T-helper 1 cell (primary cell): Measurements from ENCODE around the gene VIPR2.
"Not testable (repeated sequence)": the region's sequence is repeated elsewhere in the genome, so short reads cannot be mapped to it uniquely, and the experiment has no call there.

Experiments used
- DNase-seq, 5 donors: peaks; one replicate each; pipeline ENCODE4 v3.0.0-alpha.2; 2012 to 2020

Gene VIPR2

DNA sequence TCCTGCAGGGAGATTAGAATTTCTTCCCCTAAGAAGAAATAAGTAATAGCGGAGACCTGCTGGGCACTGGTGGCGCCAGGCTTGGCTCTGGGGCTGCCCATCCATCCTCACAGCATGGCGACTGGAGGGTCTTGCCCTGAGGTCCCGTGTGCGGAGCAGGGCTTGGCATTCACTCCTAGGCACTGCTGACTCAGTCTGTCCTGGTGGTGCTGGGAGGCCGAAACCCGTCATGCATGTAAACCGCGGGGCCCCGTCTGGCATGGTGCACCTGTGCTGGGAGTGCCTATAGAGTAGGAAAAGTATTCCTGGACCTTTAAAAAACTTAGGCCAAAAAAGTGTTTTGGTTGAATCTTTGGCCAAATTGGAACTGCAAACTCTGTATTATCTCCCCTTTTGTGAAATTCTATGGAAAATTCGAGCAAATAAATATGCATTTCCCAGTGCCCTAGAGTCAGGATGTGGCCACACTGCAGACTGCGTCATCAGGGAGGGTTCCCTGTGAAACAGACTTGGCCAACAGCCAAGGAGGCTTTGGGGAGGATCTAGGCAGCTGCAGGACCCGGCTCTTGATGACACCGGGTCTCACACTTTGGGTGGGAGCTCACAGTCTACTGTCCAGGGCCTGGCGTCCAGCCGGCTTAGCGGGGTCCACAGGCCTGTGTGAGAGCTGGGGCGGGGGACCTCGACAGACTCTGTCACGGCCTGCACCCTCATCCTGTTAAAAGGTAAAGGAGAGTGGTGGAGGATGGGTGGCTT lies 122.3 kb downstream of the VIPR2 start:
- no peak for DNase-seq

DNA sequence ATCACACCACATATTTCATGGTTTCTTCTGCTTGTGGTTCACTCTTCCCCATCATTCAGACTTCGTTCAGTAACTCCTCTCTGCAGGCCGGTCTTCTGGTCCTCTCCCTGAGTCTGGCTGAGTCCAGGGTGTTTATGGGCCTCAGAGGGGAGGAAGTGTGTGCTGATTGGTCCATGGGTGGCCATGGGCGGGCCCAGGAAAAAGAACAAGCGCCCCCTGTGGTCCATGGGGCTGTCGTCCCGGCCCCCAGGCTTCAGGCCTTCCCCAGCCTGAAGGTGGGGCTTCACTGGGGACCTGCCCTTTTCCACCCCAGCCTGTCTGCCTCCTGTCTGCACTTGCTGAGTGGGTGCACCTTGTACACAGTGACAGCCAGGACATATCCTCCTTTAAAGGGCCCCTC lies 123.7 kb downstream of the VIPR2 start:
- no peak for DNase-seq

DNA sequence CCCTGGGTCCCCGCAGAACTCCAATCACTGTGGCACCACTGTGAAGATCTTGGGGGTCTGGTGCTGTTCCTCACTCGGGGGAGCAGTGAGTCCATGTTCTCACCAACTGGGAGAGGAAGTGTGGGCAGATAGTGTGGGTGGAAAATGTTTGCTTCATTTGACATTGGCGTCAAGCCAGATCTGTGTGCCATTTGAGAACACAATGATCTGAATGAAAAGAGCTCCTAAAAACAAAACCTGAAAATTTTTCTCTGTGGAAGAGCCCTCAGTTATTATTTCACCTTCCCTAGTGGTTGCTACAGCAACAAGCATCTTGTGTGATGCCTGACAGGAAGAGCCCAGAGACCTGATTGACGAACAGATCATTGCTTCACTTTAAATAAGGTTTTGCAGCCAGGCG lies 125.6 kb downstream of the VIPR2 start:
- DNase-seq, result no peak

DNA sequence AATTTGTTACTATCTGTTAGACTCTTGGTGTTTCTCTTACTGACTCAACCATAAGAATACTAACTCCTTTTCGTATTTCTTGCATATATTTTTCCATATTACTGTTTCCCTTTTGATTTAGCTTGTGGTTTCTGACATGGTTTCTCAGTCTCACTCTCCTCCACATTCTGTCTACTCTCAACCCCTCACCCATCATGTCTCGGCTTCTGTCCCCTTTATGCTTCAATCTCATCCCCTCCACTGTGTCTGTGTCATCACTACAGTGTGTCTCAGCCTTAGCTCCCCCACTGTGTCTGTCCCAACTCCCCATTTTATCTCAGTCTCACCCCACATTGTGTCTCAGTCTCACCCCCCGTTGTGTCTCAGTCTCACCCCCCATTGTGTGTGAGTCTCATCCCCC lies 126.9 kb downstream of the VIPR2 start:
- DNase-seq, result no peak

DNA sequence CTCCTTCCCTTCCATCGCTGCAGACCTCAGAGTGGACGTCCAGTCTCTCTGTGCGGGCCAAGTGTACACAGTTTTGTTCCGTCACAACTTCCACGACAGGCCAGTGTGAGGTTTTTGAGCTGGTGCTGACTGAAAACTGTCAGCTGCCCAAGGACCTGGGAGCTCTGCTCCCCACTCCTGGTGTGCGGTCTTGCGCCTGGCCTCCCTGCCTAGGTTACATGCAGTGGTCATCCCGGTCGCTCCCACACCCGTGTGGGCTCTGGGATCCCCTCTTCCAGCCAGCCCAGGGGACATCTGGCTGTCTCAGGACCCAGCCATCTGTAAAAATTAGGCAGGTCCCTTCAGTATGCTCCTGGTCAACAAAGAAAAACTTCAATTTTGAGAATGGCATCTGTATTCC lies 127.5 kb downstream of the VIPR2 start:
- DNase-seq, result no peak

DNA sequence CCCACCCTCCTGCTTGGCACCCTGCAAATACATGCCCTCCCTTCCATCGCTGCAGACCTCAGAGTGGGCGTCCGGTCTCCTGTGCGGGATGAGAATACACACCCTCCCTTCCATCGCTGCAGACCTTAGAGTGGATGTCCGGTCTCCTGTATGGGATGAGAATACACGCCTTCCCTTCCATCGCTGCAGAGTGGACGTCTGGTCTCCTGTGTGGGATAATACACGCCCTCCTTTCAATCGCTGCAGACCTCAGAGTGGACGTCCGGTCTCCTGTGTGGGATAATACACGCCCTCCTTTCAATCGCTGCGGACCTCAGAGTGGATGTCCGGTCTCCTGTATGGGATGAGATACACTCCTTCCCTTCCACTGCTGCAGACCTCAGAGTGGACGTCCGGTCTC lies 128.1 kb downstream of the VIPR2 start:
- DNase-seq, result no peak

DNA sequence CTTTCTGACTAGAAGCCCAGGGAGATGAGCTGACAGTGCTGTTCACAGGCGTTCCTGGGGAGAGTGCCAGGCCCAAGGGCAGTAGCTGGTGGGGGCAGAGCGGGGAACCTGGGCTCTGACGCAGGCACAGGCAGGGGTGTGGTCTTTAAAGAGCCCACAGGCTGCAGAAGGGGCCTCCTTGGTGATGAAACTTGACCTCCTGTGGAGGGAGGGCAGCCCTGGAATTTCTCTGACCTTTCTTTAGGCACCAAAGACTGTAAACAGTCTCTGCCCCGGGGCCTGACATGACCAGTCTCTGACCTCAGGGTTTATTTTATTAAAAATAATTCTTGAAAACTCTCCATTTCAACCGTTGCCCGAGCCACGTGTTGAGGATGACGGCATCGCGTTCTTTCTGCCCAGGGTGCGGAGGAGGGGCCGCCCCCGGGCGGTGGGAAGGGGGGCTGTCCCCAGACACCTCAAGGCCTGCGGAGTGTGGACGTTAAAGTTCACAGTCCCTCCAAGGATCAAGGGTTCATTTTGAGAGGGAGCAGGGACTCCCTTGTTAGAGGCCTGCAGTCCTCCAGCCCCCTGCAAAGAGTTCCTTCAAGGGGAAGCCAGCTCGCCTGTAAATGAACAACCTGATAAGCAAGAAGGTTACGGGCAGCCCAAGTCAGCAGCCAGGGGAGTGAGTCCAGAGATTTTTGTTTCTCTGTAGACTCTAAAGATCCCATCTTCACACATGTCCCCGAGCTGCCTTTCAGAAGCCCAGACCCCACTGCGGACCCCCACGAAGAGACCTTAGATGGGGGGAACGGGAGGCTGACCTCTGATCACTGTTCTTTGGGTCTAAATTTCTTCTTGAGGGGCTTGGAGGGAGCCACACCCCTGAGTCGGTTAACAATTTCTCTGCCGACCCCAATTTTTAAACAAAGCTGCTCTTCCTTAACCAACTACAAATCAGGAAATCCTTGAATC lies 128.9 kb downstream of the VIPR2 start:
- no peak for DNase-seq

DNA sequence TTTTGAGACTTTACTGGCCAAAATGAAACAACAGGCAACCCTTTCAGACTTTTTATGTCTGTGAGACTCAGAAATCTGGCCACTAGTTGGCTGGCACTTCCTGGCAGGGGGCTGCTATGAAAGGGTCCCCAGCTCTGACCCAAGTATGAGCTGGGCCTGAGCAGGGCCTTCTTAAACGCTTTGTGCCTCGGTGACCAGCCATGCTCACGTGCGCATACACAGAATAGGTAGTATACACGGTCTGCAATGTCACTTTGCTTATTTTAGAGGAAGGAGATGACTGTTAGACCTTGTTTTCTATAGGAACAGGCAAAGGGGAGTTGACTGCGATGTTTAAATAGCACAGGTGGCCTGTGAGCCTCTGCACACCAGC lies 129.6 kb downstream of the VIPR2 start:
- DNase-seq, result no peak

DNA sequence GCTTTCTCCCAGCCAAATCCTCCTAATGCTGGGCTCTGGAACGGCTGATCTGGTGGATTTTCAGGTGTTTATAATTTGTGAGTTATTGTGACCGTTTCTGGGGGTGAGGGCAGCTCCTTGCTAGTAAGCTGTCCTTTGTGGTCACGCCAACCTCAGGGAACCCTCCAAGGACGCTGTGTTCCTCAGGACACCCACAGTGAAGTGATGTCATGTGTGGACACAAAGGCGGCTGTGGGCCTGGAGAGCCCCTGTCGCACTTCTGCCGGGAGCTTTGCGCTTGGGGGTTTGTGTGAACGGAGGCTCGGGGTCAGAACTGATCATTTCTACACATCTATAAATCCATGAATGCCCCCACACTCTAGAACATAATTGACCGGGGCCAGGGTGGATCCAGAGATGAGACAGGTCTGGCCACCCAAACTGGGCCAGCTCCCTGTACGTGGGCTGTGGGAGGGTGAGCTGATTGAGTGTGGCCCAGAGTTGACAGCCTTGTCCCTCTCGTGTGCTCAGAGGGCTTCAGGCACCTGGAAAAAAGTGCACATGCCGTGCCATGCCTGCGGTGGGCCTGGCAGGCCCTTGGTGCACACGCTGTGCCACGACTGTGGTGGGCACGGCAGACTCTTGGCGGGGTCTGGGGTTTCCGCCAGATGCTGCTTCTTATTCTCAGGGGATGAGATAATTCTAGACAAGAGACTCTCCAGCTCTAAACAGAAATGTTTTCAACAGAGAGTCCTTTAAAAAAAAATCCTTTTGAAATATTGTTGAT lies 130.2 kb downstream of the VIPR2 start:
- no peak for DNase-seq

DNA sequence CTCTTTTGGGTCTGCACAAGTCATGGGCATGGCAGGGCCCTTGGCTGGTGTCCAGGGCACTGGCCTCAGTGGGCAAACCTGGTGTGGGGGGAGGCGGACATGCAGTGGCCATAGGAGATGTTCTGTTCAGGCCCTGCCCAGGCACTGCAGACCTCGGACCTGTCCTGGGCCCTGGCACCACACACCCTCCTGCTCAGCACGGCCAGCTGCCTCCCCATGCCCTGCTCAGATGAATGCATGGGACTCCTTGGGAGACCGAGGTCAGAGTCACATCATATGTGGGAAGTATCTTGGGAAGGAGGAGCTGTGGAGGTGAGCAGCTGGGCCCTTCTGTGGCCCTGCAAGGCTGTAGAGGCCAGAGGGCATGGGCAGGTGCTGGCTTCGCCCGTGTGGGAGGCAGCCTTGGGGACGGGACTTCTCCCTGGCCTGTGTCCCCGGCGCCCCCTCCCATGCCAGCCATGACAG lies 130.8 kb downstream of the VIPR2 start:
- no peak for DNase-seq

DNA sequence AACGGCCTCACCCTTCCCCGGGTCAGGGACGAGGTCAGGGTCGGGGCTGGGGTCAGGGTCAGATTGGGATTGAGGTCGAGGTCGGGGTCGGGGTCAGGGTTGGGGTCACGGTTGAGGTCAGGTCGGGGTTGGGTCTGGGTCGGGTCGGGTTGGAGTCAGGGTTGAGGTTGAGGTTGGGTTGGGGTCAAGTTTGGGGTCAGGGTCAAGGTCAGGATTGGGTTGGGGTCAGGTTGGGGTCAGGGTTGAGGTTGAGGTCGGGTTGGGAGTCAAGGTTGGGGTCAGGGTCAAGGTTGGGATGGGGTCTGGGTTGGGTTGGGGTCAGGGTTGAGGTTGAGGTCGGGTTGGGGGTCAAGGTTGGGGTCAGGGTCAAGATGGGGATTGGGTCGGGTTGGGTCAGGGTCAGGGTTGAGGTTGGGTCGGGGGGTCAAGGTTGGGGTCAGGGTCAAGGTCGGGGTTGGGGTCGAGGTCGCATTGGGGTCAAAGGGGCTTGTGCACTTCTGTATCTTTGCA lies 131.4 kb downstream of the VIPR2 start:
- DNase-seq, result no peak

DNA sequence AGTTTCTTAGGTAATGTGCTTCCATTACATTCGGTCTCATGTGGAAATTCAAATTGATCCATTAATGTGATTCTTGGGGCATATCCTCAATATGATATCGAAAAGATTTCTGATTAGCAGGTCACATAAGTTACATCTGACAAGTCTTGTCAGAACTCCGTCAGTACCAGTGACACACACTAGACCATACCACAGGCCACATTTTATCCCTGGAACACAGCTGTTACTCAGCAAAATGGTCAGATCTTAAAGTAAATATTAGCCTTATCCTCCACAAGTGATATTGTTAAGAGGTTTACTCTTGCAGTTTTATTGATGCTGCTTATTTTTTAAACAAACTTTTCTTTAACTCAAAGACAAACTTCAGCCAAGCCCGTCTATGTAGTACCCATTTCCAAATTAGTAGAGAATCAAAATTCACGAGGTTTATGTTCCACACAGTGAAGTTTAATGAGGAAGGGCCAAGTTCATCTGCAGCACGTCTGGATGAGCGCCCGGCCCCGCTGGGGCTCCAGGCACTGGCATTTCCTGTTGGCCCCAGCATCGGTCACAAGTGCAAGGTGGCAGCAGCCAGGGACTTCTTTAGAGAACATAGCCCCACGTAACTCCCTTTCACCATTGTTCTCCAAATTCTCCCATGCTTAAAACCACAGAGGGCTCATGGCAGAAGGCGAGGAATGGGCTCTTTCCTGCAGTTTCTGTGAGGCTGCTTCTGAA lies 132.2 kb downstream of the VIPR2 start:
- no peak for DNase-seq

DNA sequence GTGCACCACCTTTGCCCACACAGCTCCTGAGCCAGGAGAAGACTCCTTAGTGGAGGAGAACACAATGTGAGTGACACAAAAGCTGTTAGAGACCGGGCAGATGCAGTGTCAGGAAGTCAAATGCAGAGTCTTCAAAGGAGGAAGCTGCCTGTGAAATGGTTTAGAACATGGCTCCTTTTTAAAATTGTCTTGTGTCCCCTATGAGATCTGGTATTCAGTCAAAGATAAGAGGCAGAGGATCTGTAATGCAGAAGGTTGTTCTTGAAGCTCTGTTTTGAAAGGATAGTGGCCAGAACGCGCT lies 133.0 kb downstream of the VIPR2 start:
- DNase-seq, result no peak

DNA sequence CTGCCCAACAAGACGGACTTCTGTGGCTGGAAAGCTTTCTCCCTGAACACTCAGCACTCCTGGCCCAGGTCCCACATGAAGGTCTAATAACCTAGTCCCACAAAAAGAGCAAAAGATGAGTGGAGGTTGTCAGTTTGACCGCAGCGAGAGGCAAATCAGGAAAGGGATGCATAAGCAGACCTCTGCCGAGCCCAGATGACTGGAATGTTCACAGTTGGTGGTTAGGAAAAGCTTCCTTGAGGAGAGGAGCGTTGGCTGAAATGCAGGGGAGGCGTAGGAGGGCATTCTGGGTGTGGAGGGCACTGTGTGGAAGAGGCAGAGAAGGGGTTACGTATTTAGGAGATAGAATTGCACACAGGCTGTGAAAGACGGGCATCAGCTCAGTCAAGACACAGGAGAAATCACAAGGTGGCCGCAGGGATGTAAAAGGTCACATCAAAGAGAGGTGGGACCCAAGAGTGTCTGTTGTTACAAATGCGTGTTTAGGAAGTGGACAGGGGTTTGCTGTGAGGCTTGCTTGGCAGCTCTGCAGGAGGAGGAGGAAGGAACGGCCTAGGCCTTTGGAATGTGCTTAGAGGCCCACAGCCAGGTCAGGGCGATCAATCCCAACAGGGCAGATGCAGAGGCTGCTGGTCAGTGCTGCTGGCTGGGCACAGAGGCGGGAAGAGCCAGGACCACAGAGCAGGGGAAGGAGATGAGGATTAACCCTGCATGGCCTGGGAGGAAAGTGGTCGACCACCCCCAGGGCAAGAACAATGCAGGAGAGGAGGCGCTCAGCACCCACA lies 133.5 kb downstream of the VIPR2 start:
- no peak for DNase-seq

DNA sequence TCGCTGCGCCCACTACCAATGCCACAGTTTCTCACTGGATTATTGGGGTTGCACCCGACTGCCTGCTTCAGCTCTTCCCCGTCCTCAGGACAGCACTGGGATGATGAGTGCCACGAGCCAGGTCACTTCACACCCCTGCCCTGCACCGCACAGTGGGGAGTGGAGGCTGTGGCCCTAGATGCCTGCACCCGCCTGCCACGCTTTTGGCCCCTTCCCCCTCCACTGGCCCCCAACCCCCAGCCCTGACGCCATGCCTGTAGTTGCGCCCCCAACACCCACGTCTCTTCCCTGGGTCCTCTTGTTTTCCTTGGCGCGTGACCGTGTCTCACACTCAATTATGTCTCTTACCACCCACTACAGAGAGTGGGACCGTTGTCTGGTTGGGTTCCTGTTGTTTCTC lies 134.3 kb downstream of the VIPR2 start:
- no peak for DNase-seq

DNA sequence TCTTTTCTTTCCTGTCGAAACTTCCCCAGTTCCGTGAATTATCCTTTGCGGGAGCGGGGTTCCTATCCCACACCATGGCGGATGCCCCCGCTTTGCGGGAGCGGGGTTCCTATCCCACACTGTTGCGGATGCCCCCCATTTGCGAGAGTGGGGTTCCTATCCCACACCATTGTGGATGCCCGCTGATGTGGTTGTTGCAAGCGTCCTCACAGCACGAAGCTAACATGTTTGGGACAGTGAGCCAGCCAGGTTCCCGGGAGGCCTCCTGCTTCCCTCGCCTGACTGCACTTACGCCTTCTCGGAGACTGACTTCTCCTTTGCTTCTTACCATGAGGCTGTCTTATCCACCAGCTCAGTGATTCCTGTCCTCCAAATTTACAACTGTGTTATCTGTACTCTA lies 134.7 kb downstream of the VIPR2 start:
- no peak for DNase-seq

DNA sequence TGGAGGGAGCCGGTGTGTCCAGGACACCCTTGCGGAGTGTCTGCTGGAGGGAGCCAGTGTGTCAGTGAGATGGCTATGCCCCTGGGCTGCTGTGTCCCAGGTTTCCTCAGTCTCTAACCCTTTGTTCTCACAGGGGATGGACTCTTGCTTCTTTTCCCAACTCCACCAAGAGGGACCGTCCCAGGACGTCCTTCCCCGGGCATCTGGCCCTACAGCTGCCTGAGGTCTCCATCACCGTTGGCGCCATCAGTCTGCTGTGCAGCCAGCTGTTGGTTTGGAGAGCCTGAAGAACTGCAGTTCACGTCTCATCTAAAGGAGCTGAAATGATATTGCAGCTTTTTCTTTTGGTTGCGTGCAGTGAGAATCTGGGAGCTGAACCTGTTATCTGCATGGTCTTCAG lies 136.2 kb downstream of the VIPR2 start:
- no peak for DNase-seq

DNA sequence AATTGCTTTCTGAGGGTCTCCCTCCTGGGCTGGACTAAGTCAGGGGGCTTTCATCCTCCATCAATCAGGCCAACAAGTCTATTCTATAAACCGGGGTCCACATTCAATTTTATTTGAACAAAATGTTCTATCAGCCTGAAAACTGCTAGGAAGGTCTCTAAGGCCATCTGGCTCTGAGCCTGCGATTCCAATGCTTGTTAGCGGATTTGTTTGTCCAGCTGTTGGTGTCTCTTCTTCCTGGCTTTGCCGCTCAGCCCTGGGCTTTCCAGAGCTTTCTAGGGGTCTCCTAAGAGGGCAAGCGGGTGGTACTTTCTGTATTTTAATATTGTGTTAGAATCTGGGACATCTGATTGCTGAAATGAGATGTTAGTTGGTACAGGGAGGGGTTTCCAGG lies 136.7 kb downstream of the VIPR2 start:
- no peak for DNase-seq

DNA sequence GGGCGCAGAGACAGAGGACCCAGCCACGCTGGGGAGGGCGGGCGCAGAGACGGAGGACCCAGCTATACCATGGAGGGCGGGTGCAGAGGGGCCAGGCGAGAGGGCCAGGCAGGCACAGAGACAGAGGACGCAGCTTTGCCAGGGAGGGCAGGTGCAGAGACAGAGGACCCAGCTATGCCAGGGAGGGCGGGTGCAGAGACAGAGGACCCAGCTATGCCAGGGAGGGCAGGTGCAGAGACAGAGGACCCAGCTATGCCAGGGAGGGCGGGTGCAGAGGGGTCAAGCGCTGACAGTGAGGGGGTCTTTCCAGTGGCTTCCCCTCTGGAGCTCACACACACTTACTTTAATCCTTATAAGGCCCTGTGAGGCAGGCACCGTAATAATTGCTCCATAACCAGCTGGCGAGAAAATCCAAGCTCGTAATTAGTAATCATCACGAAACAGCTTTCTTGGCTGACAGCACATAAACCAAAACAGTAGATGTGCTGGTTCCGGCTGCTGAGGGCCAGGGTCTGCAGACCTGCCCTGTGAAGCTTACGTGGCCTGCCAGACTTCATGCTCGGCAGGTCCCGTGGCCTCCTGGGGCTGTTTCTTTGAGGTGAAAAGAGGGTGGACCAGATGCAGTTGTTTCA lies 137.2 kb downstream of the VIPR2 start:
- DNase-seq, result no peak

DNA sequence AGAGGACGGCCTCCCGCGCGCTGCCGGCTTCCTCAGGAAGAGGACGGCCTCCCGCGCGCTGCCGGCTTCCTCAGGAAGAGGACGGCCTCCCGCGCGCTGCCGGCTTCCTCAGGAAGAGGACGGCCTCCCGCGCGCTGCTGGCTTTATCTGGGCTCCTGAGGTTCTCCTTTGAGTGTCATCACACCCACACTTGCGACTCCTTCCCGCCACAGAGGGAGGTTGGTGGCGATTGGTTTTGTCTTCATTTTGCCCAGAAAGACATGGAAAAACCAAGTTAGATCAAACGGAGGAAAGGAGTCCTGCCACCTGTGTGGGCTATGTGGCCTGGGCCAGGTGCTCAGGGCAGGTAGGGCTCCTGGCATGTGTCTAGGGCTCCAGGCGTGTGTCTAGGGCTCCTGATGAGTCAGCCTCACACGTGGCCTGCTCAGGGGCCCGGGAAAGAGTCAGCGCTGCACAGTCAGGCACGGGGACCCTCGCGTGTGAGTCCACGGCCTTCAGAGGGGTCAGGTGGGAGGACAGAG lies 138.0 kb downstream of the VIPR2 start:
- DNase-seq, result no peak

DNA sequence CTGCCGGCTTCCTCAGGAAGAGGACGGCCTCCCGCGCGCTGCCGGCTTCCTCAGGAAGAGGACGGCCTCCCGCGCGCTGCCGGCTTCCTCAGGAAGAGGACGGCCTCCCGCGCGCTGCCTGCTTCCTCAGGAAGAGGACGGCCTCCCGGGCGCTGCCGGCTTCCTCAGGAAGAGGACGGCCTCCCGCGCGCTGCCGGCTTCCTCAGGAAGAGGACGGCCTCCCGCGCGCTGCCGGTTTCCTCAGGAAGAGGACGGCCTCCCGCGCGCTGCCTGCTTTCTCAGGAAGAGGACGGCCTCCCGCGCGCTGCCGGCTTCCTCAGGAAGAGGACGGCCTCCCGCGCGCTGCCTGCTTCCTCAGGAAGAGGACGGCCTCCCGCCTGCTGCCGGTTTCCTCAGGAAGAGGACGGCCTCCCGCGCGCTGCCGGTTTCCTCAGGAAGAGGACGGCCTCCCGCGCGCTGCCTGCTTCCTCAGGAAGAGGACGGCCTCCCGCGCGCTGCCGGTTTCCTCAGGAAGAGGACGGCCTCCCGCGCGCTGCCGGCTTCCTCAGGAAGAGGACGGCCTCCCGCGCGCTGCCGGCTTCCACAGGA lies 138.6 kb downstream of the VIPR2 start:
- not testable (repeated sequence) for DNase-seq
